Sciatic nerve (tissue), 1 donor: ENCODE results near the gene FLT1. TPM values are rescaled to one million over a fixed set of nuclear protein-coding genes. Genes with fewer than 3 reads are reported as not detected.

Source experiments
- total RNA-seq: library from RNA; stranded (reverse); fragmentation: NEBNext Ultra II Directional; extraction: Animal tissue kit (Norgen Biotek cat#: 25700); gene quantifications from one replicate; pipeline ENCODE4 v1.2.1, GENCODE V29; 2021
- donor health status: DM: no; HTN: no; CAD: no.

FLT1 gene
- total RNA-seq, 1 donor from 2014 or later = 84.8 TPM

Other genes with a start within 250 kb of the FLT1 start
- gene POMP, start 164.0 kb upstream of the FLT1 start, total RNA-seq = 49.2 TPM
- 10.1 TPM for gene SLC46A3, start 223.8 kb upstream of the FLT1 start, total RNA-seq